IMR-90 (cell line): Measurements from ENCODE around the gene EXOC6. TPM values are rescaled to one million over a fixed set of nuclear protein-coding genes. Genes with fewer than 3 reads are reported as not detected.

Experiments
- ATAC-seq: fragments of 200-7000 bp; cut with Tn5 transposase; 2 replicates; pipeline ENCODE4 v1.9.1; 2020; ENCODE audit warnings: low read depth, mild to moderate bottlenecking, moderate library complexity
- BruUV-seq: library from RNA; stranded (reverse); fragments of 400-500 nt; replicated peaks from 2 replicates; lab custom pipeline; 2021; lab: Mats Ljungman, UMichigan
- CTCF ChIA-PET: fragments of 300-600 bp; formaldehyde crosslinking; extraction: SDS; loops from one replicate; lab custom pipeline; 2021; ENCODE audit warnings: antibody characterized with exemption; lab: Yijun Ruan, JAX
- POLR2A ChIA-PET: fragments of 300-600 bp; sonication (Branson Sonifier 250); formaldehyde crosslinking; loops from one replicate; lab custom pipeline; 2022; ENCODE audit warnings: antibody characterized with exemption; ENCODE audit not compliant: unreplicated experiment; lab: Charles Lee
- DNase-seq: peaks from one replicate; pipeline ENCODE4 v3.0.0; 2013
- H2AFZ ChIP-seq: replicated peaks from 2 replicates; pipeline ENCODE3; 2013; ENCODE audit warnings: low read length, mild to moderate bottlenecking; ENCODE audit not compliant: poor library complexity
- H2AK5ac ChIP-seq: 2 replicates; pipeline ENCODE4 v1.6.1; 2013; ENCODE audit warnings: low read depth, low read length, inconsistent platforms
- H2AK9ac ChIP-seq: replicated peaks from 2 replicates; pipeline ENCODE3; 2013; ENCODE audit warnings: mild to moderate bottlenecking, low read depth, low read length, moderate library complexity; ENCODE audit not compliant: poor library complexity
- H2BK120ac ChIP-seq: 2 replicates; pipeline ENCODE4 v1.6.1; 2013; ENCODE audit warnings: low read depth, low read length, inconsistent platforms
- H2BK15ac ChIP-seq: 3 replicates; pipeline ENCODE4 v1.6.1; 2013; ENCODE audit warnings: low read depth, low read length, inconsistent platforms
- H2BK20ac ChIP-seq: 2 replicates; pipeline ENCODE4 v1.6.1; 2013; ENCODE audit warnings: low read depth, mild to moderate bottlenecking, inconsistent platforms, low read length, moderate library complexity
- H2BK5ac ChIP-seq: 2 replicates; pipeline ENCODE4 v1.6.1; 2013; ENCODE audit warnings: mild to moderate bottlenecking, low read depth, low read length, inconsistent platforms; ENCODE audit not compliant: poor library complexity, severe bottlenecking
- H3K14ac ChIP-seq: replicated peaks from 2 replicates; pipeline ENCODE4 v1.6.1; 2013; ENCODE audit warnings: low read depth, low read length, inconsistent platforms
- H3K18ac ChIP-seq: 2 replicates; pipeline ENCODE4 v1.6.1; 2013; ENCODE audit warnings: low read depth, low read length, control low read depth
- H3K23ac ChIP-seq: 2 replicates; pipeline ENCODE4 v1.6.1; 2013; ENCODE audit warnings: low read depth, low read length, inconsistent platforms
- H3K27ac ChIP-seq: 2 replicates; pipeline ENCODE4 v1.5.1; 2013; ENCODE audit warnings: mild to moderate bottlenecking, control low read depth, low read length; ENCODE audit not compliant: insufficient read depth
- H3K27me3 ChIP-seq: 2 replicates; pipeline ENCODE4 v1.6.1; 2013; ENCODE audit warnings: low read length; ENCODE audit not compliant: control insufficient read depth, insufficient read depth
- H3K36me3 ChIP-seq: 2 replicates; pipeline ENCODE4 v1.6.1; 2013; ENCODE audit warnings: low read length, mixed read lengths; ENCODE audit not compliant: control insufficient read depth, insufficient read depth
- H3K4ac ChIP-seq: 2 replicates; pipeline ENCODE4 v1.6.1; 2013; ENCODE audit warnings: low read depth, low read length, inconsistent platforms
- H3K4me1 ChIP-seq: 2 replicates; pipeline ENCODE4 v1.6.1; 2013; ENCODE audit warnings: low read length, mixed read lengths; ENCODE audit not compliant: control insufficient read depth, insufficient read depth
- H3K4me2 ChIP-seq: 2 replicates; pipeline ENCODE4 v1.6.1; 2013; ENCODE audit warnings: low read depth, mild to moderate bottlenecking, control low read depth, low read length, moderate library complexity
- H3K4me3 ChIP-seq: 2 replicates; pipeline ENCODE4 v1.5.1; 2013; ENCODE audit warnings: low read depth, mild to moderate bottlenecking, control low read depth, low read length, moderate library complexity; ENCODE audit not compliant: insufficient read depth
- H3K56ac ChIP-seq: 2 replicates; pipeline ENCODE4 v1.6.1; 2013; ENCODE audit warnings: low read length, inconsistent platforms; ENCODE audit not compliant: insufficient read depth; ENCODE audit errors: extremely low read depth
- H3K79me1 ChIP-seq, 2 experiments: 2 replicates each; pipeline ENCODE4 v1.6.1; 2013; ENCODE audit warnings: low read length in 2 of 2, inconsistent platforms in 1 of 2, low read depth in 1 of 2
- H3K9ac ChIP-seq: 2 replicates; pipeline ENCODE4 v1.6.1; 2013; ENCODE audit warnings: low read depth, low read length, control low read depth
- H3K9me1 ChIP-seq: 2 replicates; pipeline ENCODE4 v1.6.1; 2013; ENCODE audit warnings: low read length, inconsistent platforms; ENCODE audit not compliant: insufficient read depth
- H3K9me3 ChIP-seq: 2 replicates; pipeline ENCODE4 v1.6.1; 2013; ENCODE audit warnings: low read length; ENCODE audit not compliant: control insufficient read depth, insufficient read depth
- H4K20me1 ChIP-seq: 2 replicates; pipeline ENCODE4 v1.6.1; 2013; ENCODE audit warnings: low read length, inconsistent platforms; ENCODE audit not compliant: insufficient read depth
- H4K5ac ChIP-seq: 2 replicates; pipeline ENCODE4 v1.6.1; 2013; ENCODE audit warnings: mild to moderate bottlenecking, low read depth, low read length, control low read depth
- H4K8ac ChIP-seq, 2 experiments: 2 replicates each; pipeline ENCODE4 v1.6.1; 2013; ENCODE audit warnings: low read depth in 2 of 2, low read length in 2 of 2, control low read depth in 1 of 2, inconsistent platforms in 1 of 2
- H4K91ac ChIP-seq: 2 replicates; pipeline ENCODE4 v1.6.1; 2013; ENCODE audit warnings: low read depth, low read length, inconsistent platforms; ENCODE audit not compliant: insufficient read depth
- BHLHE40 ChIP-seq: fragments of 150-350 bp; IDR thresholded peaks from 2 replicates; pipeline ENCODE4 v1.6.1; 2016; ENCODE audit warnings: mild to moderate bottlenecking, low read depth, low read length
- CEBPB ChIP-seq: IDR thresholded peaks from 2 replicates; pipeline ENCODE4 v1.6.1; 2012; ENCODE audit warnings: low read depth, low read length, improper control_type of control experiment
- CHD1 ChIP-seq: IDR thresholded peaks from 2 replicates; pipeline ENCODE4 v1.6.1; 2012; ENCODE audit warnings: low read depth, low read length, improper control_type of control experiment
- FOS ChIP-seq: fragments of 150-350 bp; IDR thresholded peaks from 2 replicates; pipeline ENCODE4 v1.6.1; 2016; ENCODE audit warnings: low read depth, low read length
- MAFK ChIP-seq: IDR thresholded peaks from 2 replicates; pipeline ENCODE4 v1.6.1; 2012; ENCODE audit warnings: low read depth, low read length, improper control_type of control experiment
- MAZ ChIP-seq: IDR thresholded peaks from 2 replicates; pipeline ENCODE4 v1.6.1; 2012; ENCODE audit warnings: low read depth, mild to moderate bottlenecking, low read length, improper control_type of control experiment, moderate library complexity, borderline replicate concordance
- NFE2L2 ChIP-seq: fragments of 150-350 bp; IDR thresholded peaks from 2 replicates; pipeline ENCODE4 v1.6.1; 2016; ENCODE audit warnings: low read depth, mild to moderate bottlenecking, low read length
- RAD21 ChIP-seq: IDR thresholded peaks from 2 replicates; pipeline ENCODE4 v1.6.1; 2012; ENCODE audit warnings: low read length, improper control_type of control experiment
- RCOR1 ChIP-seq: IDR thresholded peaks from 2 replicates; pipeline ENCODE4 v1.6.1; 2012; ENCODE audit warnings: mild to moderate bottlenecking, low read length, improper control_type of control experiment; ENCODE audit not compliant: insufficient replicate concordance
- RFX5 ChIP-seq: IDR thresholded peaks from 2 replicates; pipeline ENCODE4 v1.8.0; 2012; ENCODE audit warnings: low read depth, mild to moderate bottlenecking, low read length, moderate library complexity
- whole genome bisulfite sequencing, 2 experiments: methylation state at CpG; one replicate each; pipeline versions ENCODE4 v1.1.5 to v1.1.7; 2013; ENCODE audit warnings: missing lambda C conversion rate in 2 of 2; ENCODE audit not compliant: insufficient read length in 1 of 2; ENCODE audit errors: extremely low coverage in 2 of 2; 5-methylcytosine and 5-hydroxymethylcytosine counted together
- dilution Hi-C: fragments of 300-500 bp; cut with HindIII; formaldehyde crosslinking; loops from one replicate; pipeline ENCODE4 v1.14.3; 2018; ENCODE audit warnings: low sequenced_read_pairs; ENCODE audit not compliant: unreplicated experiment
- in situ Hi-C: fragments of 300-500 bp; cut with MboI; formaldehyde crosslinking; loops from 3 replicates; pipeline ENCODE4 v1.14.3; 2019; ENCODE audit warnings: low sequenced_read_pairs, inconsistent platforms, mixed read lengths
- intact Hi-C: fragments of 100-400 bp; cut with micrococcal nuclease; formaldehyde crosslinking; loops from 2 replicates; pipeline ENCODE4 v1.10.0; 2022
- polyA plus RNA-seq, 3 experiments: library from polyadenylated mRNA; depleted of rRNA; stranded (reverse); fragments of >200 nt; gene quantifications; 2 replicates each; pipeline ENCODE4 v1.2.3, GENCODE V29; 2012; ENCODE audit warnings: low replicate concordance in 1 of 3
- total RNA-seq: library from RNA; depleted of rRNA; stranded (reverse); fragments of >200 nt; gene quantifications from 2 replicates; pipeline ENCODE4 v1.2.3, GENCODE V29; 2012
- TF ChIP-seq, protein P1 (sequence below): conservative IDR thresholded peaks from 2 replicates; pipeline ENCODE4 v1.5.1; 2012; ENCODE audit warnings: mild to moderate bottlenecking, low read depth, low read length, improper control_type of control experiment
- TF ChIP-seq, protein P2 (sequence below): fragments of 150-350 bp; IDR thresholded peaks from 2 replicates; pipeline ENCODE4 v1.6.1; 2016; ENCODE audit warnings: low read depth, mild to moderate bottlenecking, low read length, moderate library complexity, borderline replicate concordance
- TF ChIP-seq, protein P3 (sequence below): fragments of 150-350 bp; IDR thresholded peaks from 2 replicates; pipeline ENCODE4 v1.6.1; 2017; ENCODE audit warnings: mild to moderate bottlenecking, antibody characterized with exemption, low read length, low read depth

EXOC6 gene
- total and polyA plus RNA-seq, 2 of the 4 experiments (the other 2 are of a cell fraction): 4.5 to 11.5 TPM

DNA sequence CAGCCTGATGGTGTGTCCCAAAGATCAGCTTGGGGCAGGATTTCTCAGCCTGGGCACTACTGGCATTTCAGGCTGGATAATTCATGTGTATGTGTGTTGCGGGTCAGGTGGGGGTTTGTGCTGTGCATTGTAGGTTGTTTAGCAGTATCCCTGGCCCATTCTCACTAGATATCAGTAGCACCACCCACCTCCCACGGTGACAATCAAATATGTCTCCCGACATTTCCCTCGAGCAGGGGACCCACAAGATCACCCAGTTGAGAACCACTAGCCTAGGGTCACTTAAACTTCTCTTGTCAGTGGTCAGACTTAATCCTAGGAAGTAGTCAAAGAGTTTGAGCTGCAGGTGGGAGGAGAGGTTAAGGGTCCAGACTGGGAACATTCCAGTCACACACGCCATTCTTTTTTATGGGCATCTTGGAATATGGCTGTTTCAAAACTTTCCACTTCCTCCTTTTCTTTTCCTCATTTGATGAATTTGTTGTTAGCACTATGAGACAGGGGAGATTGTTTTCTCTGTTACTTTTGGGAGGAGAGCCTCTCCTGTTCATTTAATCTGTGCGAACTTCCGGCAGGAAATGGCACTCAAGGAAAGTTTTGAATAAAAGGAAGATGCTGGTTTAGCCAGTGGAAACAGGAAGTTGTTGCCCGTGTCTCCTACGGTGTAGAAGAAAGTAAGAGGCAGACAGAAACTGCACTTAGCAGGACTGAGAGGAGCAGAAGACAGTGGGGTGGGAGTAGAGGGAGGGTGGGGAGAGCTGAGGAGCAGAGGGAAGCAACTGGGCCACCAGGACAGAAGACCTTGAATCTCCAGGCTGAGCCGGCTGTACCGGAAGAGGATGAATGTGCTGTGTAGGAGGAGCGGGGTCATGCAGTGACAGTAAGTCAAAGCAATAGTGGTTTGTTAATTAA, 17.6 kb upstream of the EXOC6 start:
- Histone ChIP-seq H2BK120ac (peak overlapping the region; percentile 82), H3K9me3 (no peaks in the 10 kb centered on the region), H3K4ac (peak overlapping the region; percentile 60), H3K9me1 (peaks cover 7% of the 10 kb centered on the region; the same call in 1 of the 2 replicates), H2BK5ac (no peak overlapping the region), H2AK9ac (peak overlapping the region; percentile 26), H4K20me1 (no peaks in the 10 kb centered on the region), H3K79me1 (no peaks in the 10 kb centered on the region), H3K14ac (peak overlapping the region; percentile 44), H3K27ac (0 out of 2 replicates have a peak overlapping the region, but pooled peaks have one; percentile 3), H2BK20ac (peak overlapping the region; percentile 82), H3K23ac (peak overlapping the region; percentile 53; the same call in 1 of the 2 replicates), H4K91ac (peak overlapping the region; percentile 38; the same call in 1 of the 2 replicates), H2BK15ac (peak overlapping the region; percentile 61; the same call in 1 of the 3 replicates), H4K5ac (0 out of 2 replicates have a peak overlapping the region, but pooled peaks have one; percentile 7), H3K9ac (no peak overlapping the region), H3K4me2 (no peak overlapping the region), H3K27me3 (no peaks in the 10 kb centered on the region), H3K18ac (peak overlapping the region; percentile 34), H3K4me1 (peaks cover 17% of the 10 kb centered on the region), H3K36me3 (no peaks in the 10 kb centered on the region), H2AK5ac (peak overlapping the region; percentile 70; the same call in 1 of the 2 replicates), H2AFZ (peak overlapping the region; percentile 19), H4K8ac (peak overlapping the region; percentile 43 to 81), H3K56ac (no peak overlapping the region), H3K4me3 (no peak overlapping the region)
- no TSS peak for BruUV-seq
- CTCF ChIA-PET: interaction anchor here (0.6 kb wide), 1 partner anchor 1537 kb away, joined by 4 read pairs; no protein-coding TSS in a partner anchor
- no peak for DNase-seq
- WGBS, 2 experiments: 39% methylated on average over 2 of the region's 12 CpGs; no CpG with 5 or more reads in 1 of the 2 experiments
- dilution Hi-C loops (no loop called here), intact Hi-C loops (loop anchor here (5.0 kb wide), 1 partner anchor 238 kb away; the partner anchor contains the start of gene KIF11), in situ Hi-C loops (no loop called here)
- ATAC-seq: no peak
- POLR2A ChIA-PET: no interaction called here
- no peak for TF ChIP-seq NFE2L2
- TF ChIP-seq MAZ: no peak
- TF ChIP-seq MAFK: no peak
- TF ChIP-seq RAD21: no peak
- no peak for TF ChIP-seq CHD1
- TF ChIP-seq FOS: no peak
- TF ChIP-seq CEBPB: no peak
- TF ChIP-seq, protein P1, sequence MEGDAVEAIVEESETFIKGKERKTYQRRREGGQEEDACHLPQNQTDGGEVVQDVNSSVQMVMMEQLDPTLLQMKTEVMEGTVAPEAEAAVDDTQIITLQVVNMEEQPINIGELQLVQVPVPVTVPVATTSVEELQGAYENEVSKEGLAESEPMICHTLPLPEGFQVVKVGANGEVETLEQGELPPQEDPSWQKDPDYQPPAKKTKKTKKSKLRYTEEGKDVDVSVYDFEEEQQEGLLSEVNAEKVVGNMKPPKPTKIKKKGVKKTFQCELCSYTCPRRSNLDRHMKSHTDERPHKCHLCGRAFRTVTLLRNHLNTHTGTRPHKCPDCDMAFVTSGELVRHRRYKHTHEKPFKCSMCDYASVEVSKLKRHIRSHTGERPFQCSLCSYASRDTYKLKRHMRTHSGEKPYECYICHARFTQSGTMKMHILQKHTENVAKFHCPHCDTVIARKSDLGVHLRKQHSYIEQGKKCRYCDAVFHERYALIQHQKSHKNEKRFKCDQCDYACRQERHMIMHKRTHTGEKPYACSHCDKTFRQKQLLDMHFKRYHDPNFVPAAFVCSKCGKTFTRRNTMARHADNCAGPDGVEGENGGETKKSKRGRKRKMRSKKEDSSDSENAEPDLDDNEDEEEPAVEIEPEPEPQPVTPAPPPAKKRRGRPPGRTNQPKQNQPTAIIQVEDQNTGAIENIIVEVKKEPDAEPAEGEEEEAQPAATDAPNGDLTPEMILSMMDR: no peak
- TF ChIP-seq, protein P2, sequence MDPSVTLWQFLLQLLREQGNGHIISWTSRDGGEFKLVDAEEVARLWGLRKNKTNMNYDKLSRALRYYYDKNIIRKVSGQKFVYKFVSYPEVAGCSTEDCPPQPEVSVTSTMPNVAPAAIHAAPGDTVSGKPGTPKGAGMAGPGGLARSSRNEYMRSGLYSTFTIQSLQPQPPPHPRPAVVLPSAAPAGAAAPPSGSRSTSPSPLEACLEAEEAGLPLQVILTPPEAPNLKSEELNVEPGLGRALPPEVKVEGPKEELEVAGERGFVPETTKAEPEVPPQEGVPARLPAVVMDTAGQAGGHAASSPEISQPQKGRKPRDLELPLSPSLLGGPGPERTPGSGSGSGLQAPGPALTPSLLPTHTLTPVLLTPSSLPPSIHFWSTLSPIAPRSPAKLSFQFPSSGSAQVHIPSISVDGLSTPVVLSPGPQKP: no peak
- TF ChIP-seq RCOR1: no peak
- no peak for TF ChIP-seq BHLHE40
- no peak for TF ChIP-seq RFX5
- TF ChIP-seq, protein P3, sequence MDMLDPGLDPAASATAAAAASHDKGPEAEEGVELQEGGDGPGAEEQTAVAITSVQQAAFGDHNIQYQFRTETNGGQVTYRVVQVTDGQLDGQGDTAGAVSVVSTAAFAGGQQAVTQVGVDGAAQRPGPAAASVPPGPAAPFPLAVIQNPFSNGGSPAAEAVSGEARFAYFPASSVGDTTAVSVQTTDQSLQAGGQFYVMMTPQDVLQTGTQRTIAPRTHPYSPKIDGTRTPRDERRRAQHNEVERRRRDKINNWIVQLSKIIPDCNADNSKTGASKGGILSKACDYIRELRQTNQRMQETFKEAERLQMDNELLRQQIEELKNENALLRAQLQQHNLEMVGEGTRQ: no peak
